ENCODE data around the gene PRELP.

Gene PRELP

DNA sequence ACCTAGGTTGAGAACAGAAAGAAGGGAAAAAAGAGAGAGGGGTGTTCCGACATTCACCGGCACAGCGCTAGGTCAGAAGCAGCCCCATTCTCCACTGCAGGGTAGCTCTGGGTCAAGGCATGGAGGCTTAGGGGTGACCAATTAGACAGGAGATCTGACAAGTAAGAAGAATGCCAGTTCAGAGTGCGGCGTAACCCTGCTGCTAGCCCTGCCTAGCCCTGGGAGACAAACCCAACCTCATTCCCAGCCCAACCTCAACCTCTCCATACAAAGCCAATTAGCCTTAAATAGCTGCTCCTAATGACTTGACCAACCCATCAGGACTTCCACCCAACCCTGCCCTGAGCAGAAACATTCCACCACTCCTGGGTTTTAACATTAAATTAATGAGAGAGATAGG, 3.4 kb downstream of the PRELP start:
- DNase-seq (ENCODE audit: low read depth), result no peak

DNA sequence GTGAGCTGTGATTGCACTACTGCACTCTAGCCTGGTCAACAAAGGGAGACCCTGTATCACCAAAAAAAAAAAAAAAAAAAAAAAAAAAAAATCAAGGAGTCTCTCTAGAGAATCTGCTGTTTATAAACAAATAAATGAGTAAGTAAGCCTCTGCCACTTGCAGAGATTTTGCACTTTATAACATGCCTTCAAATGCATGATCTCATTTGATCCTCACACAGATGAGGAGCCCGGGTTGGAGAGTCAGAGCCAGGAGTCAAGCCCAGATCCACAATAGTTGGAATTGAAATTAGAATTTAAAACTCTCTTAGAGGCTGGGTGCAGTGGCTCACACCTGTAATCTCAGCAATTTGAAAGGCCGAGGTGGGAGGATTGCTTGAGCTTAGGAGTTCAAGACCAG, 4.0 kb downstream of the PRELP start:
- no peak for DNase-seq (ENCODE audit: low read depth)

DNA sequence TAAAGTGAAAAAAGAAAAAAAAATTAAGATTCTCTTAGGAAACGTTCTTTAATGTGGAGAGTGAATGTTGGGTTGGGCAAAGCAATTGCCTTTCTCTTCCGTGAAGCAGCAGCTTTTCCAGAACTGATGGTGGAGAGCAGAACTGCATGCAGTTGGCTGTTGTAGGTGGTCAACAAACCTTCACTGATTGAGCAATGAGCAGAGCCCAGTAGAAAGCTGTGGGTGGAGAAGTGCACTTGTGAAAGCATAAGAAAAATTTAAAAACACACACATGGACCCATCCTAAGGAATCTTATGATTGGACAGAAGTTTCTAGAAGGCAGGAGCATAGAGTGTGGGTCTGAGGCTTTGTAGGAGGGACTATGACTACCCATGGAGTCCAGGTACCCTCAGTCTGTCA, 4.5 kb downstream of the PRELP start:
- no peak for DNase-seq (ENCODE audit: low read depth)

DNA sequence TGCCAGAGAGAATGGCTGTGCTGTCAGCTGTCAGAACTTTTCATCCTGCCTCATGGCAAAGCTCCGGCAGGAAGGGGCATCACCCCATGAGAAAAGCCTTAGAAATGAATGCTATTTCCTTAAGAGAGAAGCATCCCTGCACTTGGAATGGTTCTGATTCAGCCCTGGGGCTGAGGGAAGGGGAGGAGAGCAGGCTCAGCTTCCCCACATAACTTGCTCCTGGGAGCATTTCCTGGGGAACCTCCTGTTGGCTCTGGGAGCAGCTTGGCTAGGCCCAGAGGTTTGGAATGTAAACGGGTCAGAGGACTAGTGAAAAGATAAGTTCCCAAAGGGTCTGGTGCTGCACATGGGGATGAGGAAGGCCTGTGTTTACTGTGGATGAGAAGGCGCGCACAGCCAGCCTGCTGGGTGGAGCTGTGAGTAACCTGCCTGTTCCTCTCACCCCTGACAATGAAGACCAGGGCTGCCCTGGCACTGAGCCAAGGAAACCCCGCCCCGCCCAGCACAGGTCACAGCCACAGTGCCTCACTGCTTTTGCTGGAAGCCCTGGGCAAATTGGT, 5.0 kb downstream of the PRELP start:
- DNase-seq (ENCODE audit: low read depth), result peak; percentile 8

DNA sequence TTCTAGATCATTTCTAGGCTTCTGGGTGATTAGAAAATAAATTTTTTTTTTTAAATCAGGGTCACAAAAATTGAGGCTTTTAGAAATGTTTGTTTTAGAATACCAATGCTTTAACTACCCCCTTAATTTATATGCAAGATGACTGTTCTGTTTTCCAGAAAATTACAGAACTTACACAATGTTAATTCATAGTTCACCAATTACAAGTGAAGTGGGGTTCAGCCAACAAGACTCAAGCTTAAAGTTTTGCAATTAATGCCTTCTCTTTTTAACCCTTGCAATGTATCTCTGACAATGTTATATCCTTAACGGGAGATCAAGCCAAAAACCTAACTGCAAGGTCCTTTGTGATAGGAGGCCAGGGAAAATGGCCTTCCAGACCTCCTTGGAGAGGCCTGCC, 5.6 kb downstream of the PRELP start:
- no peak for DNase-seq (ENCODE audit: low read depth)

DNA sequence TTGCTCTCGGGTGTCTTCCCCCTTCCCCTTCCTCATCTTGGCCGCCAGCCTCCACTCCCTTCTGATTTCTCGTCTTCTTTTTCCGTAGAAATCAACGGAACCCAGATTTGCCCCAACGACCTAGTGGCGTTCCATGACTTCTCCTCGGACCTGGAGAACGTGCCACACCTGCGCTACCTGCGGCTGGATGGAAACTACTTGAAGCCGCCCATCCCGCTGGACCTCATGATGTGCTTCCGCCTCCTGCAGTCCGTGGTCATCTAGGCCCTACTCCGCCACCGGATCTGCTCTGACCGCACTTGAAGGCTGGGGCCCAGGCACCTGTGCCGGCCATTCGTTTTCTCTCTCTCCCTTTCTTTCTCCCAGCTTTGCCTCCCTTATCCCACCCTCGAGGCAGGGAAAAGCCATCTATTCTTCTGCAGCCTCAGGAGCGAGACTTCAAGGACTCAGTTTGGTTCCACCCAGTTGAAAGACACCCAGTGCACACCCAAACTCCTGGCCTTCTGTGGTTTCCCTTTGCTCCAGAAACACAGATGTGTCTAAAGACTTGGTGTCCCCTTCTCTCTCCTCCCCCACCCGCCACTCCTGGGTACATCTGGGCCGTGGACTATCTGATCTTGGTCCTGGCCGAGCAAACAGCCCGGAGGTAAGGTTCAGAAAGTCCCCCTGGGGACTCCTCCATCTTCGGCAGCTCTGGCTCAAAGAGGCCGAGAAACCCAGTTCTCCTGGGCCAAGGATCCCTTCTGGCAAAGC, 11.2 kb downstream of the PRELP start:
- no peak for DNase-seq (ENCODE audit: low read depth)

DNA sequence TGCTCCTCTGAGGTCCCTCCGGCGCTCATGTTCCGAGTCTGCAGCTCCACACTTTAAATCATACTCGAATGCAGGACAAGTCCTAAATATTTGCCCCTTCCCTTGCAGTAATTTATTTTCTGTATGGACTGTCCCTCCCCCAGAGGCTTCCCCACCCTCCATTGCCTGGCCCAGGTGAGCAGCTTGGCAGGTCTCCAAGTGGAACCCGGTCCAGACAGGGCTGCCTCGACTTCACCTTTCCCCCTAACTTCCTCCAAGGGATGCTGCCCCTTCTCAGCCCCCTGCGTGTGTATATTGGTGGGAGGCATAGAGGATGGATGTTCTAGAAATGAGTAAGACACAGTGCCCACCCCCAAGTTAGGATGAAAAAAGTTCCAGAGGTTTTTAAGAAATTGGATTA, 12.9 kb downstream of the PRELP start:
- DNase-seq (ENCODE audit: low read depth), result no peak

DNA sequence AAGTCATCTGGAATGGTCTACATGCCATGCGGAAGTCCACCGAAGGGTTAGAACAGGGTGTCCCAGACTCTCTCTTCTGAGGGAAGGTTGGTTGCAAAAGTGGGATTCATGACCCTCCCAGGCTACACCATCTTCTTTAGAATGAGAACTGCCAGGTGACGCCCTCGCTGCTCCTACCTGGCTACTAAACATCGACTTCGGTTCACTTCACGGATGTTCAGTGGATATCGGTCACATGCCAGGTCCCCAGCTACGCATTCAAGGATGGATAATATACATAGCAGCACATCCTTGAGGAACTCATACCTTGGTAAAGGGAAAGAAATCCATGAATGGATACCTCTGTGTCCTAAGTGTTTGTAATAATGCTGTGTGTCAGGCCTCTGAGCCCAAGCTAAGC, 15.0 kb downstream of the PRELP start:
- DNase-seq (ENCODE audit: low read depth), result no peak

DNA sequence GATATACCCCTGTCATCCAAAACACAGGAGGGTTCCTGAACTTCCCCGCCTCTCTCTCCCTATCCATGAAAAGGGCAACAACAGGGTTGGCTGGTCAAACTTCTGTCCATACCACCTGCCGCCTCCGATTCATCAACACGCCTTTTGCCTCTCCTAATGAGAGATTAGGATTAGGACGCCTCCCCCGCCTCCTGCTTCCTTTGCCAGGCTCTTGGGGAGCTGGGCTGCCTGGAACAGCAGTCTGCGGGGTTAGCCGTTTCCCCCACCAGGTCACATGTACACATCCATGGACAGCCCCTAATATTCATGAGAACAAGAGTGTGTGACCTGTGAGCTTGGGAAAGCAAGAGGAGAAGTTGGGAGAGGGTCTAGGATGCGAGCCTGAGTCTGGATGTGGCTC, 16.1 kb downstream of the PRELP start:
- DNase-seq (ENCODE audit: low read depth), result no peak

DNA sequence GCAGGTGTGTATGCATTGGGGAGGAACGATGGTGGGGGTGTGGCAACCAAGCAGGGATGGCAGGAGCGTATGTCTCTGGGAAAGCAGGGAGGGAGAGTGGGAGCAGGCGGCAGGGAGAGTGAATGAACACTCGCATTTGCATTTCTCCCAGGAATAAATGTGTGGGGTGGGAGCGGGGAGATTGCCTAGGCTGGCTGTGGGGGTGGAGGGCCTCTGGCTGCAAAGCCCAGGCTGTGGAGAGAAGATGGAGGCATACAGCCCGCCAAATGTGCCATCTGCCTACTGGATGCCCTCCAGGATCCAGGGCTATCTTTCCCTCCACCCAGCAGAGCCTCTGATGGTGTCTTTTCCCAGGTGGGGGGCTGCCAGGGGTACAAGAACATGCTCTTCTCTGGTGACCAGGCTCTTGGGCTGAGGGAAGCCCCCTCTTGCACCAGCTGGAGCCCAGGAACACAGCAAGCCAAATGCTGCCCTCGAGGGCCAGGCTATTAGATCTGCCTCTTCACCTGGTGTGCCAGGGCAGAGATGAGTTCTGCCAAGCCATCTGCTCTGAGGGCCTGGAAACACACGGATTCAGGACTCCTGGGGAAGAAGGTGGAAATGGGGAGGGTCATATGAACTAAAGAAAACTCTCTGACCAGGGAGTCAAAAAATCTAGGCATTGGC, 16.6 kb downstream of the PRELP start:
- DNase-seq (ENCODE audit: low read depth), result no peak

DNA sequence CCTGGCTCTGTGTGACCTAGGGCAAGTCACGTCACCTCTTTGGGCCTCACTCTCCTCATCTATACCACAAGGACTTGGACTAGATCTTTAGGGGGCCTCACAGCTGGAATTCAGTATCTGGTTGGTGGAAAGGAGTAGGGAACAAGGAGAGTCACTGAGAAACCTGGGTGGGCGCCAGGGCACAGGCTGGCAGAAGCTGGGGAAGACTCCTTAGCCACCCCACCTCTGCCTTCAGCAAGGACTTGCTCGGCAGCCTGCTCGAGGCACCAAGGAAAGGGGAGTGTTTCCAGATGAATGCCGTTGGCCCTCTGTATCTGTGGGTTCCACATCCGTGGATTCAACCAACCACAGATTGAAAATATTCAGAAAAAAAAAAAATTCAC, 17.1 kb downstream of the PRELP start:
- DNase-seq (ENCODE audit: low read depth), result no peak

DNA sequence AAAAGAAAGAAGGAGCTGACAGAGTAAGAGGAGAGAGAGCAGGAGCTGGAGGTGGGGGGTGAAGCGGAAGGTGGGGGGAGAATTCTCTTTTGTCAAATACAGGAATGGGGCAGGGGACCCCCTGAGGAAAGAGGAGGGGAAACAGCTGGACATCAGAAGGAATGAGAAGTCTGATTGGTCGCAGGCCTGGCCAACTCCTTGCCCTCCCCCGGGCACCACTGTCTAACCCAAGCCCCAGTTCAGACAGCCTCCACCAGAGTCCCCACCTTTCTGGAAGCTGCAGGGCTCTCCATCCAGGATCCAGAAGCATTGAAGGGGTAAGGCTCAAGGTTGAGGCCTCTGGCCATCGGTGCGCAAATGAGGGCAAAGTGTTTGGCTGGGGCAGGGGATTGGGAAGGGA, 18.3 kb downstream of the PRELP start, which contains the start of gene OPTC:
OPTC (plus strand) TSS at position 253 of the 400 bp plus-strand sequence. CDS start 1,853 bp downstream, outside the sequence.
- no peak for DNase-seq (ENCODE audit: low read depth)

DNA sequence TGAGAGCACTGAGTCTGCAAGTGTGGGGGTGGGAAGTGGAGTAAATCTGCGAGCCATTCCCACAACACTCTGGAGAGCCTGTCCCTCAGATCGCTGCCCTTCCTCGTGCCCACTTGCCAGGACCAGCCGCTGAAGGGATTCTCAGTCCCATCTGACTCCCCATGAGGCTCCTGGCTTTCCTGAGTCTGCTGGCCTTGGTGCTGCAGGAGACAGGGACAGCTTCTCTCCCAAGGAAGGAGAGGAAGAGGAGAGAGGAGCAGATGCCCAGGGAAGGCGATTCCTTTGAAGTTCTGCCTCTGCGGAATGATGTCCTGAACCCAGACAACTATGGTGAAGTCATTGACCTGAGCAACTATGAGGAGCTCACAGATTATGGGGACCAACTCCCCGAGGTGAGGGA, 20.2 kb downstream of the PRELP start:
- no peak for DNase-seq (ENCODE audit: low read depth)

DNA sequence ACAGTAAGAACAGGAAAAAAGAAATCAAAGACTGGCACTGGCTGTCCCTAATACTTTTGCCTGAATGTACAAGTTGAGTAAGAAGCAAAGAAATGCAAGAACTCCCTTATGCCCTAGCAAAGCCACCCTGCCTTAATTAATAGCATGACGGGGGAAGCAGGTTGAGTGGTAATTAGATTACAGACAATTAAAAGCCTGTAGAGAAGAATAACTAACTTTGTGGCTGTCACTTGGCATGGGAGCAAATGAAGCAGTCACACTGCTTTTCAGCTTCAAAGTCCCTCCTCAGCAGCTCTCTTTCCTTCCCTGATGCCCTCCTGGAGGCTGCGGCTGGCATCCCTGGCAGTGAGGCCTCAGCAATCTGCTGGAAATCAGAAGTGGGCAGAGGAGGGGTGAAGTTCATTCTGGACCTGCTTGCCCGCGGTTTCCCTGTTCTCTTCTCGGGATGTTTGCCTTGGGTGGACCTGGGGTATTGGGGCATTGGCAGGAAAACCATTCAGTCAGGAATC, 21.7 kb downstream of the PRELP start:
- no peak for DNase-seq (ENCODE audit: low read depth)

DNA sequence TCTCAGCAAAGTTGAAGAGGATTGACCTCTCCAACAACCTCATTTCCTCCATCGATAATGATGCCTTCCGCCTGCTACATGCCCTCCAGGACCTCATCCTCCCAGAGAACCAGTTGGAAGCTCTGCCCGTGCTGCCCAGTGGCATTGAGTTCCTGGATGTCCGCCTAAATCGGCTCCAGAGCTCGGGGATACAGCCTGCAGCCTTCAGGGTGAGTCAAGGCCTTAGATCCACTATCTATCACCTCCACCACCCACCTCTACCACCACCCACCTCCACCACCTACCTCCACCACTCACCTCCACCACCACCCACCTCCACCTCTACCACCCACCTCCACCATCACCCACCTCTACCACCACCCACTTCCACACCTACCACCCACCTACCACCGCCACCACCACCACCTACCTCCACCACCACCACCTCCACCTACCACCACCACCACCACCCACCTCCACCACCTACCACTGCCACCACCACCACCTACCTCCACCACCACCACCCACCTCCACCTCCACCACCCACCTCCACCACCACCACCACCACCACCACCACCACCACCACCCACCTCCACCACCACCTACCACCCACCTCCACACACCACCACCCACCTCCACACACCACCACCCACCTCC, 24.2 kb downstream of the PRELP start:
- no peak for DNase-seq (ENCODE audit: low read depth)

DNA sequence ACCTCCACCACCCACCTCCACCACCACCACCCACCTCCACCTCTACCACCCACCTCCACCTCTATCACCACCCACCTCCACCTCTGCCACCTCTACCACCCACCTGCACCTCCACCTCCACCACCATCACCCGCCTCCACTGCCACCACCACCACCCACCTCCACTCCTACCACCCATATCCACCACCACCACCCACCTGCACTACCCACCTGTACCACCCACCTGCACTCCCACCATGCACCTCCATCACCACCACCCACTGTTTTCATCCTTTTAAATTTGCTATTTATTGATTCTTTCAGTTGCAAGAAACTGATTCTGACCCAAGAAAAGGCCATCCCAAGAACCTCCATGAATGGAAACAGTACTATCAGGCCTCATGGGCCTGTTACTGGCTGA, 24.7 kb downstream of the PRELP start:
- no peak for DNase-seq (ENCODE audit: low read depth)

DNA sequence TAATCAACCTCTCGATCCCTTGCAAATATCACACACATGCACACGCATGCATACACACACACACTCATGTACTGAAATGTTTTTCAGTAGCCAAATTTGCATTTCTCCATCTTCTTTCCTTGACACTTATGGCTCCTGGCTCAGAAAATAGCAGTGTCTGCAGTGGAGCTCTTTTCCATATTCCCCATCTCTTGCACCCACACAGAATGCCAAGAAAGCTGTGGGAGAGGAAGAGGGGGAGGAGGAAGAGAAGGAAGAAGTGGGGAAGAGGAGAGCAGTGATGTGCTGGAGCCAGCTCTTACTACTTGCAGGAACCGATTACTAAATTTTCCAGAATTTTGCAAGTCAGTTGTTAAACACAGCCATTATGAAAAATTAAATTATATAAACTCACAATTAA, 28.2 kb downstream of the PRELP start:
- DNase-seq (ENCODE audit: low read depth), result no peak

DNA sequence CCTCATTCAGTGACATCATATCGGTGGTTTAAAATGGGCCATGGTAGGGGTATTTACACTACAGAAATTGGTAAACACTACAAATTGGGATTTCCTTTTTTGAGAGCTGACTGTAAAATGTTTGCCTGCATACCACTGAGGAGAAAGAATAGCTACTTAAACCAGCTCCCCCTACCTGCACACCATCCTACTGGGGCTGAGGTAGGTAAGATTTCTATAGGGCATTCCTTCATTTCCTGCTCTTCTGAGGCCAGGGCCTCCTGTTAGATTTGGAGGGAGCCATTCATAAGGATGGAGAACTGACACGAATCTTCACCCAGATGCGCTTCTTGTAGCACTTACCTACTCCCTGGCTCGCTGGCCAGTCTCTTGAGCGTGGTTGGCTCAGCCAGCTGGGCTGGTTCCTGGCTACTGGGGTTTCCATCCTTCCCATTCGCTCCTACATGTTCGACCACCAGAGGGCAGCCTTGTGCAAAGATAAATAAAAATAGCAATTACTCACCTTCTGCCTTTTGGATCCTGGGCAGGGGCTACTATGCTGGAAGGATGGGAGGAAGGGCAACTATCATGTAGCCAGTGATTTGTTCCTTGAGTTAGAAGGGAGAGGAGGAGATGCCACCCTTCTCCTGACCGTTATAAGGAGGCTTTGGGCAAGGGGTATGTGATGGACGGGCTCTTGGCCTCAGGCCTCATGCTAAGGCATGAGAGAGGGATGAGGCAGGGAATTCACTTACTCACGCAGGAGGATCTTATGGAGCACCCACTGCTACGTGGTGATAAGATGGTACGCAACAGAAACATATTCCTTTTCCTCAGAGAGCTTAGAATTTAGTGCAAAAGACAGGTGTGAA, 29.0 kb downstream of the PRELP start:
- peak; percentile 54 for DNase-seq (ENCODE audit: low read depth)

DNA sequence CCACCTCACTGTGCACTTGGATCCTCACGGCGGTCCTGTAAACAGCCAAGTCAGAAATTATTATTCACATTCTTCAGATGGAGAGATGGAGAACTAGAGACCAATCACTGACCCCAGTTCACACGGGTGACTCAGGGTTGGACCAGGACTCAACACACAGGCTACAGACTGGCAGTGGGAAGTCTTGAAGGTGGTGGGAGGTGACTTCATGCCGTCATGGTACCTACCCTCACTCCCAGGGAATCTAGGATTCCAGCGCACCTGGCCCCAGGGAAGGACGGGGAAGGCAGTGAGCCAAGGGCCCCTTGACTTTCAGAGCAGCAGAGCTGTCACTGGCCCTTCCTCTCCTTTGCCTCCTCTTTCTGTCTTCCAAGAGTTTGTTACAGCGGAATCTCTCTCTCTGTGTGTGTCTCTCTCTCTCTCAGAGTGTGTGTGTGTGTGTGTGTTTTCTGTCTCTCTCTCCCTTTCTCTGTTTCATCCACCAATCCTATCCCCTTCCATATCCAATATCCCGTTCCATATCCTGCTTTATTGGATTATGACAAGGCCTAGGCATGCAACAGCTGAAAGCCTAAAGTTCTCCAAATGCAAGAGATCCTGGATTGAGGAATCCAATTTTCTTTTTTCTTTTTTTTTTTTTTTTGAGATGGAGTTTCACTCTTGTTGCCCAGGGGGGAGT, 30.1 kb downstream of the PRELP start:
- DNase-seq (ENCODE audit: low read depth), result no peak

DNA sequence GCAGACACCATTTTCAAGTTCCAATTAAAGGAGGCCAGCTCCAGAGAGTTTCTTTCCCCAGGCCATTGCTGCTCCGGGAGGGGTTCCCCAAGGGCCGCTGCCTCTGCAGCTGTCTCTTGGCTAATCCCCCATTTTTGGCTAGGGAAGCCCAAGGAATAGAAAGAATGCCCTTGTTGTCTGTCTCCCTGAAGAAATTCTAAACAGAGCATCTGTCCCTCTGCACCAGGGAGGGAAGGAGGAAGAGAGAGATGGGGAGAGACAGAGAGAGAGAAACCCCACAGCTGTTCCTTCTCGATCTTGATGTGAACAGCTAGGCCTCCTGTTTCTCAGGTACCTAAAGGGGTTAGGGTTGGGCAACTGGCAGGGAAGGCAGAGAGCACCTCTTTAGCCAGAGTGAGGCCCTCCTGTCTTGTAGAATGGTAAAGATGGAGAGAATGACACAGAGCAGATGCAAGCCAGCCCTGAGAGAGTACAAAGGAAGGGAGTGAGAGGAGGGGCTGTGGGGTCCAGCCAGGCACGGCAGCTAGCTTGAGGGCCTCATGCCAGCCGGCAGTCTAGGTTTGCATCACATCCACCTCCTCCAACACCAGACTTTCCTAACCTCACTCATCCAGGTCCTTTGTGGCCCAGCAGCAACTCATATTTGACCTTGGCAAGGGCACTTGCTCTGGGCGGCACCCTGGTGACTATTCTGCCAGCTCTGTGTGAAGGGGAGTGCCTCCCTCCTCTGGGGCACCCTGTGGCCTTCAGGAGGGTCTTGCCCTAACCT, 31.4 kb downstream of the PRELP start:
- no peak for DNase-seq (ENCODE audit: low read depth)
